Activated B cell treated with CpG ODN at 0.5 μM for 24 hours (primary cell): Measurements from ENCODE around the gene CNMD. TPM values are rescaled to one million over a fixed set of nuclear protein-coding genes. Genes with fewer than 3 reads are reported as not detected.

Experiments used
- ATAC-seq: fragments of 200-7000 bp; cut with Tn5 transposase; one replicate; pipeline ENCODE4 v1.10.0; 2021; ENCODE audit warnings: low read depth, mild to moderate bottlenecking, moderate library complexity
- CTCF ChIA-PET: fragments of 350-600 bp; sonication (Branson Sonifier 250); formaldehyde crosslinking; loops from one replicate; lab custom pipeline; 2021; ENCODE audit warnings: antibody characterized with exemption; lab: Charles Lee
- POLR2A ChIA-PET: fragments of 350-600 bp; sonication (Branson Sonifier 250); formaldehyde crosslinking; loops from one replicate; lab custom pipeline; 2021; ENCODE audit warnings: antibody characterized with exemption; lab: Charles Lee
- DNase-seq: peaks from one replicate; pipeline ENCODE4 v3.0.0; 2022
- H3K27ac Mint-ChIP-seq: one replicate; pipeline ENCODE4 v1.8.0; 2020; ENCODE audit warnings: mixed read lengths
- H3K27me3 Mint-ChIP-seq: one replicate; pipeline ENCODE4 v1.8.0; 2021; ENCODE audit warnings: mixed read lengths
- H3K36me3 Mint-ChIP-seq: one replicate; pipeline ENCODE4 v1.8.0; 2021; ENCODE audit warnings: low read depth, mixed read lengths
- H3K4me1 Mint-ChIP-seq: one replicate; pipeline ENCODE4 v1.8.0; 2021; ENCODE audit warnings: mixed read lengths
- H3K4me3 Mint-ChIP-seq: one replicate; pipeline ENCODE4 v1.8.0; 2020; ENCODE audit warnings: mild to moderate bottlenecking, mixed read lengths
- H3K9me3 Mint-ChIP-seq: one replicate; pipeline ENCODE4 v1.8.0; 2020; ENCODE audit warnings: mixed read lengths
- CTCF ChIP-seq: fragments of 200-600 bp; IDR thresholded peaks from one replicate; pipeline ENCODE4 v1.8.0; 2022; ENCODE audit warnings: antibody characterized with exemption, mild to moderate bottlenecking
- intact Hi-C: fragments of 100-400 bp; cut with micrococcal nuclease; formaldehyde crosslinking; loops from one replicate; pipeline ENCODE4 v1.15.1; 2024
- total RNA-seq: library from RNA; stranded (reverse); gene quantifications from 2 replicates; pipeline ENCODE4 v1.2.3, GENCODE V29; 2022

CNMD gene
- total RNA-seq, 1 donor from 2014 or later, result not detected

GRCh38 chr13:52760077-52760476, 20.5 kb upstream of the CNMD start:
- no peaks in the 10 kb centered on the region for H3K9me3 Mint-ChIP-seq

GRCh38 chr13:52758114-52758513, 18.5 kb upstream of the CNMD start:
- DNase-seq, result no peak
- Mint-ChIP-seq H3K4me1 (no peaks in the 10 kb centered on the region), H3K27ac (no peak overlapping the region), H3K4me3 (no peak overlapping the region), H3K9me3 (no peaks in the 10 kb centered on the region), H3K36me3 (no peaks in the 10 kb centered on the region), H3K27me3 (peaks cover 15% of the 10 kb centered on the region)
- ChIA-PET POLR2A (no interaction called here), CTCF (no interaction called here)
- no peak for TF ChIP-seq CTCF
- intact Hi-C loops, result no loop called here
- ATAC-seq, result no peak

More at GRCh38 chr13:52760077-52760476, 20.5 kb upstream of the CNMD start:
- ChIA-PET POLR2A (no interaction called here), CTCF (no interaction called here)
- DNase-seq (no peak), ATAC-seq (no peak)
- H3K27me3 Mint-ChIP-seq, result peaks cover 16% of the 10 kb centered on the region
- H3K27ac Mint-ChIP-seq, result no peak overlapping the region
- no peaks in the 10 kb centered on the region for H3K4me1 Mint-ChIP-seq
- intact Hi-C loops, result no loop called here
- H3K4me3 Mint-ChIP-seq, result no peak overlapping the region
- TF ChIP-seq CTCF, result no peak
- no peaks in the 10 kb centered on the region for H3K36me3 Mint-ChIP-seq

- intact Hi-C loops, result no loop called here
- H3K9me3 Mint-ChIP-seq, result no peaks in the 10 kb centered on the region
- POLR2A ChIA-PET, result no interaction called here
Measured at GRCh38 chr13:52751196-52751595, 11.6 kb upstream of the CNMD start.

GRCh38 chr13:52750713-52751112, 11.1 kb upstream of the CNMD start:
- H3K4me3 Mint-ChIP-seq, result no peak overlapping the region
- intact Hi-C loops, result no loop called here
- no peaks in the 10 kb centered on the region for H3K9me3 Mint-ChIP-seq
- DNase-seq, result no peak
- TF ChIP-seq CTCF, result no peak
- H3K27ac Mint-ChIP-seq, result no peak overlapping the region
- CTCF ChIA-PET, result no interaction called here
- H3K36me3 Mint-ChIP-seq, result no peaks in the 10 kb centered on the region
- H3K4me1 Mint-ChIP-seq, result no peaks in the 10 kb centered on the region
- POLR2A ChIA-PET, result no interaction called here
- H3K27me3 Mint-ChIP-seq, result peaks cover 6% of the 10 kb centered on the region
- no peak for ATAC-seq

More at GRCh38 chr13:52751196-52751595, 11.6 kb upstream of the CNMD start:
- ATAC-seq, result no peak
- H3K27me3 Mint-ChIP-seq, result peaks cover 5% of the 10 kb centered on the region
- no peak overlapping the region for H3K4me3 Mint-ChIP-seq
- CTCF ChIA-PET, result no interaction called here
- no peaks in the 10 kb centered on the region for H3K4me1 Mint-ChIP-seq
- no peak for TF ChIP-seq CTCF
- H3K27ac Mint-ChIP-seq, result no peak overlapping the region
- no peak for DNase-seq
- no peaks in the 10 kb centered on the region for H3K36me3 Mint-ChIP-seq

- Mint-ChIP-seq H3K36me3 (no peaks in the 10 kb centered on the region), H3K4me1 (no peaks in the 10 kb centered on the region), H3K27ac (no peak overlapping the region), H3K9me3 (no peaks in the 10 kb centered on the region), H3K4me3 (no peak overlapping the region), H3K27me3 (peaks cover 8% of the 10 kb centered on the region)
- ATAC-seq (no peak), DNase-seq (no peak)
- CTCF ChIA-PET, result no interaction called here
- POLR2A ChIA-PET, result no interaction called here
- intact Hi-C loops, result no loop called here
- no peak for TF ChIP-seq CTCF
Measured at GRCh38 chr13:52749419-52749818, 9.8 kb upstream of the CNMD start.
